NCI-H1417 (cell line): Measurements from ENCODE around the gene AKAP17A.

Source experiments
- DNase-seq, 3 experiments: peaks; one replicate each; lab custom pipeline; 2025; lab: John Stamatoyannopoulos, UW

AKAP17A gene

DNA sequence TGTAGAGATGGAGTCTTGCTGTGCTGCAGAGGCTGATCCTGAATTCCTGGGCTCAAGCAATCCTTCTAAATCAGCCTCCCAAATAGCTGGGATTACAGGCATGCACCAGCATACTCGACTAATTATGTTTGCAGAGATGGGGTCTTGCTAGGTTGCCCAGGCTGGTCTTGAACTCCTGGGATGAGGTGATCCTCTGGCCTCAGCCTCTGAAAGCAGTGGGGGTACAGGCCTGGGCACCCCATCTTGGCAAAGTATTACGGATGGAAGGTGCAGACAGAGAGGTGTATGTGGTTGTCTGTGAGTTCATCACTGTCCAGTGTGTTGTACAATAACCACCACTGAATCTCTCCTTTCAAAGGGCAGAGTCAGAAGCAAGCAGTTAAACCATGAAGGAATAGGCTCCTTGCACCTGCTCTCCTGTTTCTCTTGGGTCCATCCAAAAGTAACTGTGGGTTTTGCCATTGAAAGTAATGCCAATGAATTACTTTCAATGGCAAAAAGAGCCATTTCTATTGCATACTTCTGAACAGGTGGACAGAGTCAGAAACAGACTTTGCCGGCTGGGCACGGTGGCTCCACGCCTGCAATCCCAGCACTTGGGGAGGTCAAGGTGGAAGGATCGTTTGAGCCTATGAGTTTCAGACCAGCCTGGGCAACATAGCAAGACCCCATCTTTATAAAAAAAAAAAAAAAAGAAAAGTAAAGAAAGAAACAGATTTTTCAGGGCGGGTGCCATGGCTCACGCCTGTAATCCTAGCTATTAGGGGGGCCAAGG is 7.0 kb upstream of the AKAP17A start:
- no peak for DNase-seq

DNA sequence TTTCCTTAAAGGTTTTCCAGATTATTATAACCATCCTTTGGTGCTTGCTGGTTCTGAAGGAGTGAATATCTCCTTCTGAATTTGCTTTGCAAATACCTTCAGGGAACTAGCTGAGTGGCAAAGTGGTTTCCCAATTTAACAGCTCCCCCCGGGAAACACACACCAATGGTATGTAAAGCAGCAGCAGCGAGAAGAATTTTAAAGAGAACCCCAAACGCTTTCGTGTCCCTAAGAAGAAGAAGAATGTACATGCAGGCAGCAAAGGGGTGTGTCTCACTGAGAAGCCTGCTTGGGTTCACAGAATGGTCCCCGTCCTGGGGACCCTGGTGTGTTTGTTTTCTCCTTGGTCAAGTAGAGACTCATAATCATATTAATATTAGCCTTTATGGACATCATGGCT is 4.2 kb upstream of the AKAP17A start:
- DNase-seq = no peak

DNA sequence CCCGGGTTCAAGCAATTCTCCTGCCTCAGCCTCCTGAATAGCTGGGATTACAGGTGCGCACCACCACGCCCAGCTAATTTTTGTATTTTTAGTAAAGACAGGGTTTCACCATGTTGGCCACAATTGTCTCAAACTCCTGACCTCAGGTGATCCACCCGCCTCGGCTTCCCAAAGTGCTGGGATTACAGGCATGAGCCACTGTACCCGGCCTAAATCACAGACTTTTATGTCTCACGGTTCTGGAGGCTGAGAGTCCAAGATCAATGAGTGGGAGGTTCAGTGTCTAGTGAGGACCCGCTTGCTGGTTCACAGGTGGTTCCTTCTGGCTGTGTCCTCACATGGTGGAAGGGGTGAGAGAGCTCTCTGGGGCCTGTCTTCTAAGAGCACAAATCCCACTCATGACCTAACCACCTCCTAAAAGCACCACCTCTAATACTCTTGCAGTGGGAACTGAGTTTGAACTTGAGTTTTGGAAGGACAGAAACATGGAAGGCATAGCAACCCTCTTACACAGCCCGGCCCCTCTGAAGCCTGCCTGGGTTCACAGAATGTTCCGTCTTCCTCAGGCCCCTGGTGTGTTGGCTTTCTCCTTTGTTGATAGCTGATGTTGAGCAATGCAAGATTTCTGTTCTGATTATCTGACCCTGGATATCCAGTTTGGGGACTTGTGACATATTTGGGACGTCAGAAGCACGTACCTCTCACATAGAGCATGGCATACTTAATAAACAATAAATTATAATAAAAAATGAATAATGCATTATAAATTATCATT is 1.9 kb upstream of the AKAP17A start:
- DNase-seq = no peak

DNA sequence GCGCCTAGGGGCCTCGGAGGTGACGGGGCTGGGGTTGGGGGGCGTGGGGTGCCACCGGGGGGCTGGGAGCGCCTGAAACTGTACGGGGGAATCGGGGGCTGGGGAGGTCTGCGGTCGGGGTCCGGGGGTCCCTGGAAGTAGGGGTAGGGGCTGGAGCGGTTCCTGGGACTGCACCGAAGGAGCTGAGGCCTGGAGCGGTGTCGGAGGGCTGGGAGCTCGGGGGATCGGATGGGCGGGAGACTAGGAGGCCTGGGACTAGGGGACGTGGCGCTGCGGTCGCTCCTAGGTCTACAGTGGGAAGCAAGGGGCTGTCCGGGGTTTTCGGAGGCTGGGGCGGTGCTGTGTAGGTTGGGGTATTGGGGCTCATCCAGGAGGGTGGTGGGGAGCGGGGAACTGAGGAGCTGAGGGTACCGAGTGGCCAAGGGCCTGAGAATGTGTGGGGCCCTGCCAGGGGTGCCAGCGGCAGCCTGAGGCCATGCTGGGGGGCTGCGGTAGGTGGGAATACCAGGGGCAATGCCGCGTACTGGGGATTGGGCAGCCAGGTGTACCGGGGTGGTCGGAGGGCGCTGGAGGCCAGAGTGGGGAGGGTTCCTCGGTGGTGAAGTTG is 562 bp downstream of the AKAP17A start:
- DNase-seq = no peak

DNA sequence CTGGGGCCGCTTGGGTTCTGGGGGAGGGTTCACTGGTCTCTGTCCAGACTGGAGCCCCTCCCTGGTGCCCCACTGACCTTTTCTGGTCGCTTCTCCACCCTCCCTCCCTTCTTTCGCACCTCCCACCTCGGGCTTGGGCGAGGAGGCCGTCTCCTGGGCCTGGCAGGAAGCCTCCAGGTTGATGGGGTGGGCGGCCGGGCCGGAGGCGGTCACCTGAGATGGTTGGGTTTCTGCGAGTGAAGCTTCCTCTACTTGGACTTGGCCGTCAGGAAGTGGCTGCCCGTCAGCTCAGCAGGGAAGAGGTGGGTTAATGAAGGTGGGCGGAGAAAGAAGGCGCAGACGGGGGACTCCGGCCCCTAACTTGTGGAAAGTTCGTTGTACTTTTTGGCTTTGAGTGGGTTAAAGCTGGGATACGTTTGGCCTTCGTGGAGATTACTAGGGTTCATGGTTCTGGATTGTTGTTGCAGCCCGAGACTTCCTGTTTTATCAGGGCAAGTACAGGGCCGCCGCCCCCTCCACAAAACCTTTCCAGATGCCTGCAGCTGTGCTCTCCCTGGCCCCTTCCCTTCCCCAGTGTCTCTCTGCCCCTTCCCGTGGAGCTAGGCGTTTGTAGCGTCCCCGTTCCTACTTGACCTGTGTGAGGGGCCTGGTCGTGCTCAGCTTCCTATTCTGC is 1.2 kb downstream of the AKAP17A start:
- no peak for DNase-seq

DNA sequence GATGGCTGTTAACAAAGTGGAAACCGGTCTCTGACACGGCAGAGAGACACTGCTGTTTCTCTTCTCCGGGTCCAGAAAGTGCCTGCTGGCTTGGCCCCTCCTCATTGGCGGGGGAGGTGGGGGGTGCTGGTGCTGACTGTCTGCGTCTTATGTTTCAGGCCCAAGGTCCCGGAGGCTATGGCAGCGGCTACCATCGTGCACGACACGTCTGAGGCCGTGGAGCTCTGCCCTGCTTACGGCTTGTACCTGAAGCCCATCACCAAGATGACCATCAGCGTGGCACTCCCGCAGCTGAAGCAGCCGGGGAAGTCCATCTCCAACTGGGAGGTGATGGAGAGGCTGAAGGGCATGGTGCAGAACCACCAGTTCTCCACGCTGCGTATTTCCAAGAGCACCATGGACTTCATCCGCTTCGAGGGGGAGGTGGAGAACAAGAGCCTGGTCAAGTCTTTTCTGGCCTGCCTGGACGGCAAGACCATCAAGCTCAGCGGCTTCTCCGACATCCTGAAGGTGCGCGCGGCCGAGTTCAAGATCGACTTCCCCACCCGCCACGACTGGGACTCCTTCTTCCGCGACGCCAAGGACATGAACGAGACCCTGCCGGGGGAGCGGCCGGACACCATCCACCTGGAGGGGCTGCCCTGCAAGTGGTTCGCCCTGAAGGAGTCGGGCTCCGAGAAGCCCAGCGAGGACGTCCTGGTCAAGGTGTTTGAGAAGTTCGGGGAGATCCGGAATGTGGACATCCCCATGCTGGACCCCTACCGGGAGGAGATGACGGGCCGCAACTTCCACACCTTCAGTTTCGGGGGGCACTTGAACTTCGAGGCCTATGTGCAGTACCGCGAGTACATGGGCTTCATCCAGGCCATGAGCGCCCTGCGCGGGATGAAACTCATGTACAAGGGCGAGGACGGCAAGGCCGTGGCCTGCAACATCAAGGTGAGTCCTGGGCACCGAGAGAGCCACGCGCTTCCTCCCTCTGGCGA is 2.2 kb downstream of the AKAP17A start:
- no peak for DNase-seq

DNA sequence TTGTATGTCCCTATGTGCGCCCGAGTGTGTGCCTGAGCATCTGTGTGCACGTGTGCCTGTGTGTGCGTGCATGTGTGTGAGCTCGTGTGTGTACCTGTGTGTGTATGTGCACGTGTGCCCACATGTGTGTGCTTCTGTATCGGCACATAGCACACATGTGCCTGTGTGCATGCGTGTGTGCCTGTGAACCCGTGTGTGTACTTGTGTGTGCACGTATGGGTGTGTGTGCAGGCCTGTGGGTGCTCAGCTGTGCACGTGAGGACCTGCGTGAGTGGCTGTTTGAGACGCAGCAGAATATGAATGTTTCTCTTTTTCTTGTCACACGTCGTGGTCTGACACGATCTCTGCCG is 4.3 kb downstream of the AKAP17A start:
- no peak for DNase-seq

DNA sequence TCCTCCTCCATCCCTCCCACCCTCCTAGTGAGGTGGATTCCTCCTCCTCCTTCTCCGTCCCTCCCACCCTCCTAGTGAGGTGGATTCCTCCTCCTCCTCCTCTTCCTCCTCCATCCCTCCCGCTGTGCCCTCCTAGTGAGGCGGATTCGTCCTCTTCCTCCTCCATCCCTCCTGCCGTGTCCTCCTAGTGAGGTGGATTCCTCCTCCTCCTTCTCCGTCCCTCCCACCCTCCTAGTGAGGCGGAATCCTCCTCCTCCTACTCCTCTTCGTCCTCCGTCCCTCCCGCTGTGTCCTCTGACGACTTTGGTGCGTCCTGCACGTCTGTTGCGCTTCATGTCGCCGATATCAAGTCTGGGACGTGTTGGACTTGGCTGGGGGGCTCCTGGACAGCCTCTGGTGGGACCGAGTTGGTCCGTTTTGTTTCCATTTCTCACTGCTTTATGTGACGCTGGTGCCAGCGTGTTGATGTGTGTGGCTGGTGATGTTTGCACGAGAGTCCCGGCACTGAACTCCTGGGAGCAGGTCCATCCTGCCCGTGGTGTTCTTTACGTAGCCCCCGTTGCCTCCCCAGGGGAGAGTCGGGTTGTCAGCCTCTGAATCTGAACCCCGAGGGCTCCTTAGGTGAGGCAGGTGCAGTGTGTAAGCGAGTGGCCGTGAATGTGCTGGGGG is 5.4 kb downstream of the AKAP17A start:
- no peak for DNase-seq

DNA sequence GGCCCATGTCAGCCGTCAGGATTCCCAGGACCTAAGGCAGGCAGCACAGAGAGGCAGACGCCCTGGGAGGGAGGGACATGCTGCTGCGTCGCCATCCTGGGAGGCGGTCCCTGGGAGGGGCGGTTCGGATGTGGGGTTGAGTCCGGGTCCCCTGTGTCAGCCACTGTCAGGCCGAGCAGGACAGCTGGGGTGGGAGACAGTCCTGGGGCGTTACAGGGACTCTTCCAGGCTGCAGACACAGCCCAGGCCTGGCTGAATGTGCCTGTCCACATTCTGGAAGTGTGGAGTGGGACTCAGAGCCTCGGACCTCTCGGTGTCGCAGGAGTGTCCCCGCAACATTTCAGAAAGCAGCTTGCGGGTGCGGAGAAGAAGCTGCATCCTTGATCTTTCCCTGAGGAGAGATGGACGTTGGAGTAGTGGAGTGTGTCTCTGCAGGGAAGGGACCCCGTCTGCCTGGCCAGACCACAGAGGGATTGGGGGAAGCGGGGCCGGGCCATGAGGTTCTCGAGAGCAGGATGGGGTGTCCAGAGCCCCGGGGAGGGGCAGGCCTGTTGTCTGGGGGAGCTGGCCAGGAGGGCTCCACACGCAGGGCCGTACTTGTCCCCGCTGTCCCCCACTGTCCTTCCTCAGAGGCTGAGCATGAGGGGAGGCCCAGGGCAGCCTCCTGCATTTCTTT is 6.1 kb downstream of the AKAP17A start:
- DNase-seq = no peak

DNA sequence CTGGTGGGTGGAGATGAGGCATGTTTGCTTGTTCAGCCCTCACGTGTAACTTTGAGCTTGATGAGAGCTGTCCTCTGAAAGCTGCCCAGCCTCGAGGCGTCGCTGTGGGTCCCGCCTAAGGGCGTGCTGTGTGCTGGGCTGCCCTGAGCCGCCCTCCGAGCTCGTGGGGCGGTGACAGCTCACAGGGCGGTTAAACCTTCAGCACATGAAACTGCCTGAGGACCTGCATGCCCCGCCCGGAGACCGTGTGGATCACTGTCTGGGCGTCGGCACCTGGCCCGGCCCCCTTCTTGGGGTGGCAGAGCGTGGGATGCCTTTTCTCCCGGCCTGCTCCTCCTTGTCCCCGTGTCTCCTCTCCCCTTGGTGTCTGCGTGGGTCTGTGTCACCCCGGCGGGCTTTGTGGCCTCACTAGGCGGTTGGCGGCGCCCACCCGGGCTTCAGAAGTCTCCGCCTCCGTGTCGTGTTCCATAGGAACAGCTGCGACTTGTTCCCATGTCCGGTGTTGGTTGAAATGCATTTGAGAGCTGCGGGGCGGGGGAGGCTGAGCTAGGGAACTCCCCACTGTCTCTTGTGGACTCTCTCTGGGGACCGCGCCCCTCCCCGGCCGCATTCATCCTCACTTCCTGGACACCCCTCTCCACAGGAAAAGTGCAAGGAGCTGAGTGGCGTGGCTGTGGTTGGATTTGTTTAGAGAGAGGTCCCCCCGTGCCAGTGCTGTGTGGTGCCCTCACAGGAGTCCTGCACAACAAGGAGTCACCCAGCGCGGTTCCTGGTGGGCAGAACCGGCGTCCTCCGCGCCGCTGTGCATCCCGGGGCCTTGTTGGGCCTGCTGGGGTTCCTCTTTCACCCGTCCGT is 6.8 kb downstream of the AKAP17A start:
- DNase-seq = no peak

DNA sequence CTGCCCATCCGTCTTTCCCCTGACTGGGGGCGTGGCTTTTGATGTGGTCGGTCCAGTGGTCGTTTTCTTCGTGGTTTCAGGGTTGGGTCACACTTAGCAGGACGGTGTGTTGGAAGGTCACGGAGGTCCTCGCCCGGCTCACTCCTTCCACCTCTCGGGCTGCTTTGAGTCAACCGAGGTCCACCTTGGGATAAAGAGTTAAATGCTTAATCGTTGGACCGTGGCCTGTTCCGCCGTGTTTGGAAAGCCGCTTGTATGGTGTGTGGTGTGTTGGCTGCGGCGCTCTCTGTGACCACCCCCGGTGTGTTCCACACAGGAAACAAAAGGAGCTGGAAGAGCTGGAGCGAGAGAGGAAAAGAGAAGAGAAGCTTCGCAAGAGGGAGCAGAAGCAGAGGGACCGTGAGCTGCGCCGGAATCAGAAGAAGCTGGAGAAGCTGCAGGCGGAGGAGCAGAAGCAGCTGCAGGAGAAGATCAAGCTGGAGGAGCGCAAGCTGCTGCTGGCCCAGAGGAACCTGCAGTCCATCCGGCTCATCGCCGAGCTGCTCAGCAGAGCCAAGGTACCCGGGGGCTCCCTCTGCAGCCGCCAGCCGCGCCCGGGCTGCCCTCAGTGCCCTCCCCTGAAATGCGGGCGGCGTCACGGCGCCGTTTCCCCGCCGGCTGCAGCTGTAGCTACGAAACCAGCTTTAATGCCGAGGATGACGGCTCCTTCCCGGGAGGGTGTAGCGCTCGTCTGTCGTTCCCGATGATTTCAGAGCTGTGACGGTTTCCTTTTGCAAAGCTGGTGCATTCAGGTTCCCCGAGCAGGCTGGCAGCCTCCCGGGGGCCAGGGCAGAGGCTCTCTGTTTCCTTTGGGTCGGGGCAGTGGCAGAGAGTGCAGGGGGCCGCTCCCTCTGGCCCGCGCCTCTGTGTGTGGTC is 7.7 kb downstream of the AKAP17A start:
- DNase-seq = no peak

DNA sequence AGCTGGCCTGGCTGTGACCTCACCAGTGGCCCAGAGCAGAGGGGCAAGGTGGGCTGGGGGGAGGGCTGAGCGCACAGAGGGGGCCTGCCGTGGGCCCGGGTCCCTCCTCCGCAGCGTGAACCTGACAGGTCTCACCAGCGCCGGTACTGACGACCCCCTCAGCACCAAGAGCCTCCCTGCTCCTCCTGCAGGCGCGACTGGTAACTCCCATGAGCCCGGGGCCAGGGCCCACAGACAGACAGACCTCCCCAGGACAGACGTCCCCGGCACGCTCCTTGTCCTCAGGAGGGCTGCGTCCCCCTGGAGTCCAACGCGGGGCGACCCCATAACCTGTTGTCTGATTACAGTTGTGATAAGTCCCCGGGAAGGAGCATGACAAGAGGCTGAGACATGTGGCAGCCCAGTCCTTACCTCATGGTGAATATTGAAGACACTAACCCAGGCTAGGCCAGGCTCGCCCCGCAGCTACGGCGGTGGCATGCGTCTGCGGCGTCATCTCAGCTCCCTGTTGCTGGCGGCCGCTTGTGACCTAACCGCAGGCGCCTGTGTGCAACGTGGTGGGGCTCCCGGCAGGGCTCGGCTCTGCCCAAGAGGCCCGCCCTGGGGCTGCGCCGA is 8.5 kb downstream of the AKAP17A start:
- DNase-seq = no peak

DNA sequence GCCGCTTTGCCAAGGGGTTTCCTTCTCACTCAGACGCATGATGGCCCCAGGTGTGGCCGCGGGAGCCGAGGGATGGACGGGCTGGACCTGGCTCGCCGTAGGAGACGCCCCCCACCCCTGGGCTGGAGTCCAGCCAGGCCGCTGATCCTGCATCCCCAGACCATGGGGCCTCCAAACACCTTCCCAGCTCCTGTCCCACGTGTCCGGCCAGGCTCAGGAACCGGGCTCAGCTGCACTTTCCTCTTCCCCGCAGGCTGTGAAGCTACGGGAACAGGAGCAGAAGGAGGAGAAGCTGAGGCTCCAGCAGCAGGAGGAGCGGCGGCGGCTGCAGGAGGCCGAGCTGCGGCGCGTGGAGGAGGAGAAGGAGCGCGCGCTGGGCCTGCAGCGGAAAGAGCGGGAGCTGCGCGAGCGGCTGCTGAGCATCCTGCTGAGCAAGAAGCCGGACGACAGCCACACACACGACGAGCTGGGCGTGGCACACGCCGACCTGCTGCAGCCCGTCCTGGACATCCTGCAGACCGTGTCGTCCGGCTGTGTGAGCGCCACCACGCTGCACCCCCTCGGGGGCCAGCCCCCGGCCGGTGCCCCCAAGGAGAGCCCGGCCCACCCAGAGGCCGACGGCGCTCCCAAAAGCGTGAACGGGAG is 9.1 kb downstream of the AKAP17A start:
- DNase-seq = no peak

DNA sequence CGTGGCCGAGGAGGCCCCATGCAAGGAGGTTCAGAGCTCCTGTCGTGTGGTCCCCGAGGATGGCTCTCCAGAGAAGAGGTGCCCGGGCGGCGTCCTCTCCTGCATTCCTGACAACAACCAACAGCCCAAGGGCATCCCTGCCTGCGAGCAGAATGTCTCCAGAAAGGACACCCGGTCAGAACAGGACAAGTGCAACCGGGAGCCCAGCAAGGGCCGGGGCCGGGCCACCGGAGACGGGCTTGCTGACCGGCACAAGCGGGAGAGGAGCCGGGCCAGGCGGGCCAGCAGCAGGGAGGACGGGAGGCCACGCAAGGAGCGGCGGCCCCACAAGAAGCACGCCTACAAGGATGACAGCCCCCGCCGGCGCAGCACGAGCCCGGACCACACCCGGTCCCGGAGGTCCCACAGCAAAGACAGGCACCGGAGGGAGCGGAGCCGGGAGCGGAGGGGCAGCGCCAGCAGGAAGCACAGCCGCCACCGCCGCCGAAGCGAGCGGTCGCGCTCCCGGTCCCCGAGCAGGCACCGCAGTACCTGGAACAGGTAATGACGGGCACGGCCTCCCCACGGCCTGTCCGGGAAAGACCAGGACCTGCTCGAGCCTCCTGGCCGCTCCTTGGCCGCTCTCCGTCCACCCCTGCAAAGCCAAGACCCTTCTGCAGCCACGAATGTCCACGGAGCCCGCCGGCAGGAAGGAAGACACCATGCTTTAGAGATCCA is 9.8 kb downstream of the AKAP17A start:
- DNase-seq = no peak

DNA sequence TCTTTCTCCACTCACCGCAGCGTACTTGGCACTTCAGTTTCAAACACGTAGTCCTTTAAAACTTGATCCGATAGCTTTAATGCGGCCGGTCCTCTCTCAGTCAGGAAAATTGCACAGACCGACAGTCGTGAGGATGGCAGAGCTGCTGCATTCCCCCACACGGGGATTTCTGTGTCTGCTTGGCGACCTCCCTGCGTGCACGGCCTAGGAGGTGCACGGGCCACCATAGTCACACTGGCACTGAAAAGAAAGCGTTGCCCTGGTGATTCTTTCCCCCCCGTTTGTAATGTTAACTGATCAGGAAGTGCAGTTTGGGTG is 10.3 kb downstream of the AKAP17A start:
- DNase-seq = no peak

DNA sequence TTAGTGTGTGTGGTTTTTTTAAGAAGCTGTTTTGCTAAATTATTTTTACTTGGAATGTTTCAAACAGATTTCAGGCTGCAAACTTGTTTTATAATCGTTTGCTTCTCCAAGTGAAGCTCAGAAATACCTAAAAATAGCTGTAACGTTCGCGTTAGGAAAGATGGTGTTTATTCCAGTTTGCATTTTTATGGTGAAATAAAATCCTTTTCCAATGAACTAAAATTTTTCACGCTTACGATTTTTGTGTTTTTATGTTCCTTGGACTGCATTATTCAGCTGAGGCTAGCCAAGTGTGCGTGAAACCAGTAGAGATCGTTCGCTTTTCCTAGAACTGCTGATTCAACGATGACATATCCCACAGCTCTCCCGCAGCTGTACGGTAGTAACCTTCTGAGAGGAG is 10.9 kb downstream of the AKAP17A start:
- no peak for DNase-seq

DNA sequence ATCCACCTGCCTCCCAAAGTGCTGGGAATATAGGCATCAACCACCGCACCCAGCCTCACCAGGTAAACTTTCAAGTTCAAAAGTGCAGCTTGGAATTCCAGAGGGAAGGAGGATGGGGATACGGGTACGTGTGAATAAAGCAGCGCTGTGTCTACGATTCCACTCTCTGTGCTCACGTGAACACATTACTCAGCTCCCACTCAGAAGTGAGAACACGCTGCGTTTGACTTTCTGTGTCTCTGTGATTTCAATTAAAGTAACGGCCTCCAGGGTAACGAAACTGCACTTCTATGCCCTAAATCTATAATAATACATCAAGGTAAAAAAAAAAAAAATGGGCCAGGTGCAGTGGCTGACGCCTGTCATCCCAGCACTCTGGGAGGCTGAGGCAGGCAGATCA is 15.1 kb downstream of the AKAP17A start:
- DNase-seq = no peak
